ENCODE measurements around the gene PRDM16. TPM values are rescaled to one million over a fixed set of nuclear protein-coding genes. Genes with fewer than 3 reads are reported as not detected.

PRDM16 gene
- total and polyA plus RNA-seq, 2 of the 13 experiments (the other 11 are each of a cell fraction or from before 2014, with no cell fraction given), result 0.15 to 0.81 TPM

GRCh38 chr1:3327936-3328590 is 259.1 kb downstream of the PRDM16 start (continued):
- TF ChIP-seq HIC2 (CRISPR knock-in tag; IDR thresholded peaks at IDR 0.05; ENCODE audit: low read depth) (0 out of 2 replicates have a peak, but pooled peaks have one; percentile 34), ZNF687 (CRISPR knock-in tag; IDR thresholded peaks at IDR 0.05) (peak; percentile 94), PBX2 (CRISPR knock-in tag; IDR thresholded peaks at IDR 0.05) (no peak), ATF7 (IDR thresholded peaks at IDR 0.05) (no peak), ATF7 (CRISPR knock-in tag; IDR thresholded peaks at IDR 0.05) (no peak), CAMTA2 (CRISPR knock-in tag; IDR thresholded peaks at IDR 0.05; ENCODE audit: borderline replicate concordance) (no peak), MIXL1 (CRISPR knock-in tag; IDR thresholded peaks at IDR 0.05) (no peak), SALL1 (CRISPR knock-in tag; IDR thresholded peaks at IDR 0.05) (0 out of 2 replicates have a peak, but pooled peaks have one; percentile 15), LRRFIP1 (CRISPR knock-in tag; conservative IDR thresholded peaks at IDR 0.05) (no peak)
